Heart right ventricle (tissue), 16 donors: ENCODE measurements around the gene GRM1. TPM values are rescaled to one million over a fixed set of nuclear protein-coding genes. Genes with fewer than 3 reads are reported as not detected.

Experiments used
- ATAC-seq, 8 donors: fragments of 200-7000 bp; cut with Tn5 transposase; one replicate each; pipeline ENCODE4 v1.9.1; 2020; ENCODE audit warnings: mild to moderate bottlenecking in 8 of 8, moderate library complexity in 8 of 8, moderate number of reproducible peaks in 1 of 8
- DNase-seq, 2 donors: peaks; one replicate each; pipeline ENCODE4 v3.0.0-alpha.2; 2020
- H3K27ac ChIP-seq, 10 donors: fragments of 200-600 bp; sonication (generic) in 2 of 10; one replicate each; pipeline versions ENCODE4 v1.5.0 to v1.8.0; 2020 to 2022; ENCODE audit warnings: mild to moderate bottlenecking in 3 of 10
- H3K27me3 ChIP-seq, 7 donors: fragments of 200-600 bp; one replicate each; pipeline ENCODE4 v1.8.0; 2021 to 2022; ENCODE audit warnings: mild to moderate bottlenecking in 2 of 7
- H3K36me3 ChIP-seq, 9 donors: fragments of 200-600 bp; sonication (generic) in 1 of 9; one replicate each; pipeline versions ENCODE4 v1.5.0 to v1.8.0; 2020 to 2022; ENCODE audit warnings: mild to moderate bottlenecking in 2 of 9
- H3K4me1 ChIP-seq, 9 donors: fragments of 200-600 bp; sonication (generic) in 1 of 9; one replicate each; pipeline versions ENCODE4 v1.5.0 to v1.8.0; 2020 to 2022; ENCODE audit warnings: mild to moderate bottlenecking in 4 of 9
- H3K4me3 ChIP-seq, 10 donors: fragments of 200-600 bp; sonication (generic) in 2 of 10; one replicate each; pipeline versions ENCODE4 v1.5.0 to v1.8.0; 2020 to 2022; ENCODE audit warnings: mild to moderate bottlenecking in 7 of 10, moderate library complexity in 2 of 10
- H3K9me3 ChIP-seq, 11 donors: fragments of 200-600 bp in 10 of 11; sonication (generic) in 2 of 11; one replicate each; pipeline versions ENCODE4 v1.5.0 to v1.8.0; 2013 to 2022; ENCODE audit warnings: mild to moderate bottlenecking in 2 of 11, control low read depth in 1 of 11, moderate library complexity in 1 of 11
- CTCF ChIP-seq, 9 donors: fragments of 200-600 bp; sonication (generic) in 2 of 9; IDR thresholded peaks; one replicate each; pipeline versions ENCODE4 v1.5.0 to v1.8.0; 2021 to 2022; ENCODE audit warnings: antibody characterized with exemption in 9 of 9, mild to moderate bottlenecking in 5 of 9, moderate library complexity in 1 of 9
- WGBS, 2 donors: extraction: QIAGEN DNeasy Blood & Tissue Kit; methylation state at CpG; one replicate each; pipeline ENCODE4 v1.1.7; 2013; ENCODE audit warnings: inconsistent platforms in 1 of 2; 5-methylcytosine and 5-hydroxymethylcytosine counted together
- intact Hi-C, 10 donors: fragments of 100-400 bp; cut with DNase I; formaldehyde crosslinking; loops; one replicate each; pipeline versions ENCODE4 v1.11.1 to v1.14.2; 2022
- polyA plus RNA-seq, 2 donors: library from polyadenylated mRNA; stranded (reverse); fragments of 200-250 nt; gene quantifications; one replicate each; pipeline ENCODE4 v1.2.3, GENCODE V29; 2013
- total RNA-seq, 10 donors: library from RNA; stranded (reverse); fragmentation: NEBNext Ultra II Directional in 3 of 10; extraction: Animal tissue kit (Norgen Biotek cat#: 25700) in 3 of 10; gene quantifications; one replicate each; pipeline versions ENCODE4 v1.2.1 to v1.2.4, GENCODE V29; 2021 to 2023
- donor health status: Arrhythmogenic right ventricular cardiomyopathy.
- donor health status: ischemic (EF 13 %, LVEDD 7.1; RV severe dilation, severe dysfunction).
- donor health status: healthy with polysubstance abuse.
- donor health status: DM: no; HTN: yes; CAD: no.
- donor health status: DM: no; HTN: no; CAD: no.
- donor health status: ischemic (EF 25% LVEDD 6.9; RV normal size, moderate dysfunction).
- donor health status: ischemic (EF 25% LVEDD 5.7; RV mildly dilated, moderate dysfunction).
- donor health status: healthy.
- donor health status: DM: yes; HTN: yes; CAD: no.
- donor health status: Ischemic cardiomyopathy.
- donor health status: ischemic (EF 35%, LVEDD 5.7; RV mildly dilated, moderate dysfunction).
- donor health status: nonischemic (EF 11% LVEDD 7.7; RV severe dilation, severe dysfunction).
- donor health status: DM: yes; HTN: yes; CAD: no.
- donor health status: PGD.
- donor health status: ischemic (EF 29% LVEDD 5.4; RV normal size, mild dysfunction).
- donor health status: nonischemic (EF 23%, LVEDD 6.1; RV moderate dilation, normal function).

The GRM1 gene
- total and polyA plus RNA-seq, 12 donors = 0.26 to 8.3 (median 4.6) TPM

- H3K9me3 ChIP-seq = no peaks in the 10 kb centered on the region
- no peak overlapping the region for H3K27ac ChIP-seq
- WGBS, 2 donors = 89% methylated on average over 2 of the region's 2 CpGs
- no peaks in the 10 kb centered on the region for H3K36me3 ChIP-seq
- no peak for TF ChIP-seq CTCF (IDR thresholded peaks at IDR 0.05)
- intact Hi-C loops = no loop called here
- H3K4me1 ChIP-seq = peaks cover 0 to 7% (median 0%) of the 10 kb centered on the region in 9 donors
- DNase-seq (no peak), ATAC-seq (no peak)
- no peak overlapping the region for H3K4me3 ChIP-seq
- no peaks in the 10 kb centered on the region for H3K27me3 ChIP-seq
Measured at GRCh38 chr6:146310628-146311027, 281.8 kb downstream of the GRM1 start.

DNA sequence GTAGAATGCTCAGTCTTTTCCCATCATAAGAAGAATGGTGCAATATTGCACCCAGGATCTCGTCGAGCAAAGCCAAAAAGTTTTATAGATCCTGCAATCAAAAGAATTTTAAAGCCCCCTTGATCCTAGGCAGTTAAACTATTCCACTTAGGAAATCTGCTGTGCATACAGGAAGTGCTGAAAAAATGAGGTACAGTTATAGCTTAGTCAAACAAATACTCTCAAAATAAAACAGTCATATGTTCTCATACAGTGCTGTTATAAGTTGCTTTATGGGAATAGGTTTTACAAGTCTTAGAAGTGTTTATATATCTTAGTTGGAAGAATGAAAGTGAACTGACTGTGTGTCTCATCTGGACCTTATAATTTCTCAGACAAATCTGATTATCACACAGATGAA is 282.2 kb downstream of the GRM1 start:
- Histone ChIP-seq H3K27me3 (no peaks in the 10 kb centered on the region), H3K4me1 (peaks cover 0 to 5% (median 0%) of the 10 kb centered on the region in 9 donors), H3K4me3 (no peak overlapping the region), H3K36me3 (no peaks in the 10 kb centered on the region), H3K27ac (no peak overlapping the region), H3K9me3 (no peaks in the 10 kb centered on the region)
- TF ChIP-seq CTCF (IDR thresholded peaks at IDR 0.05) = no peak
- DNase-seq (no peak), ATAC-seq (no peak)
- WGBS, 2 donors = 81 to 88% methylated on average over 2 of the region's 2 CpGs
- intact Hi-C loops = no loop called here

GRCh38 chr6:146312608-146313007 is 283.7 kb downstream of the GRM1 start:
- H3K4me1 ChIP-seq = peaks cover 0 to 5% (median 0%) of the 10 kb centered on the region in 9 donors
- ATAC-seq (no peak), DNase-seq (no peak)
- intact Hi-C loops = no loop called here
- no peak overlapping the region for H3K4me3 ChIP-seq
- 79 to 84% methylated on average over 2 of the region's 2 CpGs for WGBS, 2 donors
- H3K27ac ChIP-seq = no peak overlapping the region
- H3K27me3 ChIP-seq = no peaks in the 10 kb centered on the region
- TF ChIP-seq CTCF (IDR thresholded peaks at IDR 0.05) = no peak
- H3K36me3 ChIP-seq = no peaks in the 10 kb centered on the region
- no peaks in the 10 kb centered on the region for H3K9me3 ChIP-seq

DNA sequence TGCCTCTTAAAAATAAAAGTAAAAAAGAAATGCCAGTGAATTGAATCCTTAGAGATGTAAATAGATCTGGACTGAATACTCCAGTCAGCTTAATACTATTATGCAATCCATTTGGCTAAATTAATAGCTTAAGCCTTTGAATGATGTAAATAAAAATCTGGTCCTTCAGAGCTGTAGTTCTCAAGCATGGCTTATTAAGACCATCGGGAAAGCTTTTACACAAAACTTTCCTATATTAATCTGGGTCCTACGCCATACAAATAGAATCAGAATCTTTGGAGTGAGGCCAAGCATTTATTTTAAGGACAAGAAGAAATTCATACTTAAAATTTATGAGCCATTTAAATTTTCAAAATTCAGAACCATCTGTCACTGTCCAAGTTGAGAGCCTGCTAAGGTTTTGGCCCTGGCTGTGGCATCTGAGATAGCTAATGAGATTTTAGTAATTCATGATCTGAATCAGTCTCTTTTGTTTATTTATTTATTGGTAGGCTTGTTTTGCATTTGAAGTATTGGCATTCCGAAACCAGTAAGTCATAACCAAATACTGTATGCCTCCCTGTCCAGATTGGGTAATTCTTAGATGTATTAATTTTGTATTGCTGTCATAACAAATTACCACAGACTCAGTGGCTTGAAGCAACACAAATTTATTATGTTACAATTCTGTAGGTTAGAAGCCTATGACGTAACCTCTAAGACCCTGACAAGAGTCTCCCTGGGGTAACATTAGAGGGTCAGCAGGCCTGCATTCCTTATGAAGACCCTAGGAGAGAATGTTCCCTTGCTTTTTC is 286.7 kb downstream of the GRM1 start:
- Histone ChIP-seq H3K36me3 (no peaks in the 10 kb centered on the region), H3K27ac (no peak overlapping the region), H3K9me3 (peaks cover 0 to 13% (median 0%) of the 10 kb centered on the region in 11 donors), H3K27me3 (no peaks in the 10 kb centered on the region), H3K4me1 (no peaks in the 10 kb centered on the region), H3K4me3 (no peak overlapping the region)
- no peak for TF ChIP-seq CTCF (IDR thresholded peaks at IDR 0.05)
- intact Hi-C loops = no loop called here
- DNase-seq = no peak
- ATAC-seq = no peak
- 79 to 80% methylated on average over 4 of the region's 4 CpGs for WGBS, 2 donors
